Muscle layer of duodenum (tissue), 2 donors: Measurements from ENCODE around the gene KBTBD6.

Experiments used
- H3K27ac ChIP-seq: one replicate; pipeline ENCODE4 v1.7.0; 2013; ENCODE audit warnings: mild to moderate bottlenecking, low read length
- H3K27me3 ChIP-seq: one replicate; pipeline ENCODE4 v1.7.0; 2013; ENCODE audit warnings: low read depth, mild to moderate bottlenecking, control low read depth, low read length
- H3K36me3 ChIP-seq, 2 donors: one replicate each; pipeline ENCODE4 v1.7.0; 2013; ENCODE audit warnings: low read length in 2 of 2, control low read depth in 1 of 2, mild to moderate bottlenecking in 1 of 2; ENCODE audit not compliant: insufficient read depth in 2 of 2, control insufficient read depth in 1 of 2
- H3K4me1 ChIP-seq, 2 donors: one replicate each; pipeline ENCODE4 v1.7.0; 2013; ENCODE audit warnings: low read length in 2 of 2, mild to moderate bottlenecking in 2 of 2, control low read depth in 1 of 2, moderate library complexity in 1 of 2; ENCODE audit not compliant: insufficient read depth in 2 of 2, control insufficient read depth in 1 of 2
- H3K4me3 ChIP-seq, 2 donors: one replicate each; pipeline ENCODE4 v1.7.0; 2013; ENCODE audit warnings: low read length in 2 of 2, low read depth in 1 of 2, mild to moderate bottlenecking in 1 of 2
- H3K9me3 ChIP-seq, 2 donors: one replicate each; pipeline ENCODE4 v1.7.0; 2013; ENCODE audit warnings: low read length in 2 of 2, control low read depth in 1 of 2, mild to moderate bottlenecking in 1 of 2; ENCODE audit not compliant: control insufficient read depth in 1 of 2
- donor health status: healthy.

Gene KBTBD6

DNA sequence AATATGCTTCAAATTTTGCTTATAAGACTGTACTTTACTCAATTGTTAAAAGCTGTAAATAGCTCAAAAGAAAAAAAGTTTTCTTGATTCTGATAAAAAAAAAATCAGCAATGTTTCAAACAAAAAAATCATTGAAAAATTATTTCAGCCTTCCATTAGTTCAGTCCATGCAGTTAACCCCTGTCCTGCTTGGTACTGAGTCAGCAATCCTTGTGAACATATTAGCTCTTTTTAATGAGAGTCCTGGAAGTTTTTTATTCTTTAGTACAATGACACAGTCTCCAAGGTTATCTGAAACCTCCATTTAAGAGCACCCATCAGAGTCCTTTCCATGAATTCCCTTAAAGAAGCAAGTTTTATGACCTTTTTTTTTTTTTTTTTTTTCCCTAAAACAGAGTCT lies 21.4 kb upstream of the KBTBD6 start:
- Histone ChIP-seq H3K27ac (no peak overlapping the region), H3K9me3 (peaks cover 17 to 28% of the 10 kb centered on the region in 2 donors), H3K4me1 (no peaks in the 10 kb centered on the region), H3K36me3 (peaks cover 0 to 12% of the 10 kb centered on the region in 2 donors), H3K4me3 (no peak overlapping the region), H3K27me3 (no peaks in the 10 kb centered on the region)

DNA sequence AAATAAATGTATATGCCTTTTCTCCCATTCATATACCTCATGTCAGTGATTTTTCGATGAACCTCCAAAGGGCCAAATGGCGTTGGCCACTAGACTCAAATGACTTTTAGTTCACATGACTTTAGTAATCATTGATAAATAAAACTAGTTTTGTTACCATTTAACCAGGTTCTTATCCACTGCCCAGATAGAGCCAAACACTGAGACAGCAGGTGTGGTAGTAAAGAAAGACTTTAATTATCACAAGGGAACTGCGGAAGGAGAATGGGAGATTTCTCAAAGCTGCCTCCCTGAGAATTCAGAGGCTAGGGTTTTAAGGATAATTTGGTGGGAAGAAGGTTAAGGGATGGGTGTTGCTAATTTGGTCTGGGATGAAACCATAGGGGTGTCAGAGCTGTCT lies 19.4 kb upstream of the KBTBD6 start:
- no peaks in the 10 kb centered on the region for H3K27me3 ChIP-seq
- peaks cover 27 to 38% of the 10 kb centered on the region in 2 donors for H3K9me3 ChIP-seq
- peaks cover 0 to 19% of the 10 kb centered on the region in 2 donors for H3K36me3 ChIP-seq
- no peaks in the 10 kb centered on the region for H3K4me1 ChIP-seq
- H3K4me3 ChIP-seq: peak overlapping the region in 1 of 2 donors; percentile 8
- H3K27ac ChIP-seq: no peak overlapping the region

DNA sequence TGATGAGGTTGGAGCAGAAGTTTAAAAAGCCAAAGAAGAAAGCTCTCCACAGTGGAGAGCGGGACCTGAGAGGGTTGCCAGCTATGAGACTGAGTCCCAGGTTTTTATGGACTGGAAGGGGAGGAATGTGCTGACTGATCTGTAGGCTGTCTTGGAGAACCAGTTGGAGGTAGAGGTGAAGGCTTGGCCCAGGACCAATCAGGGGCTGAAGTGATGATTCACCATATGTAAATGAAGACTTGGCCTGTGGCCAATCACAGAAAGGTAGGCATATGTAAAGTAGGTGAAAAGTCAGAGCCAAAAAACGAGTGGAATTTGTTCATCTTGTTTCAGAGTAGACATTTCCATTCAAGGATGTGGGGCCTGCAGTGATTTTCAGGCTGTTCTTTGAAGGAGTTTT lies 17.5 kb upstream of the KBTBD6 start:
- Histone ChIP-seq H3K36me3 (peaks cover 0 to 19% of the 10 kb centered on the region in 2 donors), H3K9me3 (peaks cover 27 to 38% of the 10 kb centered on the region in 2 donors), H3K4me1 (no peaks in the 10 kb centered on the region), H3K4me3 (no peak overlapping the region), H3K27me3 (no peaks in the 10 kb centered on the region), H3K27ac (no peak overlapping the region)

DNA sequence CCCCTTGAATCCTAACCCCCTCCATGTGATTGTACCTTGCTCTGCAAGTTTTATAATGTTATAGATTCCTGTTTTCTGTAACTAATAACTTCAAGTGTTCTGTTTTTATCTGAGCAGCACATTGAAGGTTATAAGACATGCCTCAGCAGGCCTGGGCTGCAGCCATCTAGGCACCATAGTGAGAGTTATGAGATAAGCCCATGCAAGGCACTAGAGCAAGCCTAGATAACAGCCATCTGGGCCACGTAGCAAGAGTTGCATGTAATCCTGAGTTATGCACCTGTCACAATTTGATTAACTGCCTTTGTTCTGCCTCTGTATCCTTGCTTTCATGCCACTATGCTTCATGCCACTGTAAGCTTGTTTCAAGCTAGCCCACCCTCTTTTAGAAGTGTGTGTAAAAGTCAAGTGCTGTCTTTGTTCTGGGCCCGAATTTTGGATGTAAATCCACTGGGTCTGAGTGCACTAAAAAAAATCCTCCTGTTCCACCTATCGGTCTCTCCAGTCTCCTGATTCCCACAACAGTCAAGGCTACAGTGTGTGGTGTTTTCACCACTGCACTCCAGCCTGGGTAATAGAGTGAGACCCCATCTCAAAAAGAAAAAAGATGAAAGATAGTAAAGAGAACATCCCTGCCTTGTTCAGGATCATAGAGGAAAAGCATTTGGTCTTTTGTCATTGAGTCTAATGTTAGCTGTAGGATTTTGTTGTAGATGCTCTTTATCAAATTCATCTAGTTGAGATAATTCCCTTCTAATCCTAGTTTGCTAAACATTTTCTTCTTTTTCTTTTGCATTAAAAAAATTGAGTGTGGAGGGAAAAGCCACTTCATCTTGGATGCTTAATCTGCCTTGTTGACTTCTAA lies 16.0 kb upstream of the KBTBD6 start:
- H3K36me3 ChIP-seq: peaks cover 0 to 19% of the 10 kb centered on the region in 2 donors
- H3K27me3 ChIP-seq: no peaks in the 10 kb centered on the region
- H3K9me3 ChIP-seq: peaks cover 27 to 38% of the 10 kb centered on the region in 2 donors
- peak overlapping the region in 1 of 2 donors; percentile 22 for H3K4me3 ChIP-seq
- no peaks in the 10 kb centered on the region for H3K4me1 ChIP-seq
- H3K27ac ChIP-seq: no peak overlapping the region

DNA sequence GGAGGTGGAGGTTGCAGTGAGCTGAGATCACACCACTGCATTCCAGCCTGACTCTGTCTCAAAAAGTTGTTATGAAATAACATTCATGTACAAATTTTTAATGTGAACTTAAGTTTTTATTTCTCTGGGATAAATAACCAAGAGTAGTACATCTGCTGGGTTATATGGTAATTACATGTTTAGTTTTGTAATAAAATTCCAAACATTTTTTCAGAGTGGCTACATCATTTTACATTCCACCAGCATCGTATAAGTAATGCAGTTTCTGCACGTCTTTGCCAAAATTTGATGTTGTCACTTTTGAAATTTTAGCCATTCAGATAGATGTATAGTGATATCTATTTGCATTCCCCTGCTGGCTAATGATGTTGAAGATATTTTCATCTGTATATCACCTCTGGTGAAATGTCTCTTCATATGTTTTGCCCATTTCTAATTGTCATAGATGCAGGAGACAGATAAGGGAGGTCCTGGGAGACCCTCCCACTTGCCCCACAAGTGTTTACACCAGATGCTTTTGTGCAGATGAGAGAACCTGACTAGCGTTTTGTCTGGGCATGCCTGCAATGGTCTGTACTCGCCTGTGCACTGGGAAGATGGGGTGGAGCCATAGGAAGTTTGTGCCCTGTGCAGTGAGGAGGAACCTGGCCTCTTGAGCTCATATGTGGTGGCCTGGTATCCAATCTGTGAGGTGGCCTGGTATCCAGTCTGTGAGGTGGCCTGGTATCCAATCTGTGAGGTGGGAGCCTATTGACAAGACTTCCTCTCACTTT lies 12.7 kb upstream of the KBTBD6 start:
- H3K36me3 ChIP-seq: peaks cover 0 to 15% of the 10 kb centered on the region in 2 donors
- no peak overlapping the region for H3K27ac ChIP-seq
- peaks cover 16 to 21% of the 10 kb centered on the region in 2 donors for H3K9me3 ChIP-seq
- H3K4me3 ChIP-seq: no peak overlapping the region
- H3K4me1 ChIP-seq: no peaks in the 10 kb centered on the region
- no peaks in the 10 kb centered on the region for H3K27me3 ChIP-seq

DNA sequence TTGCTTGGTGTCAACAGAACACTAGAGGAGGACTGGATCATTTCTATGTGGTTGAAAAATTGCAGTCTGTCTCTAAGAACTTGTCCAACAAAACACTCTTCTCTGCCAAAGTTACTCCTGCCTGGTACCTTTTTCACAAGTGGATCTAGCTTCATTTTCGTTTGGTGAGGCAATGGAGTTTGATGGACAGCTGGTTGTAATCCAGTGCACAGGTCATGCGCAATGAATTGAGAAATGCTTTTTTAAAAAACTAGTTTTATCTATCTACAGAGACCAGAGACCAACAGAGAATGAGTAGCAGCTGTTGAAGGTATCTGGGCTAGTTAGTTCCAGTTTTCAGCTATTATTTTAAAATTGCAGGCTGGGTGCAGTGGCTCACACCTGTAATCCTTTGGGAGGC lies 12.0 kb upstream of the KBTBD6 start:
- no peak overlapping the region for H3K27ac ChIP-seq
- no peaks in the 10 kb centered on the region for H3K4me1 ChIP-seq
- peaks cover 0 to 9% of the 10 kb centered on the region in 2 donors for H3K36me3 ChIP-seq
- H3K9me3 ChIP-seq: peaks cover 15% of the 10 kb centered on the region in 2 donors
- H3K4me3 ChIP-seq: no peak overlapping the region
- no peaks in the 10 kb centered on the region for H3K27me3 ChIP-seq

DNA sequence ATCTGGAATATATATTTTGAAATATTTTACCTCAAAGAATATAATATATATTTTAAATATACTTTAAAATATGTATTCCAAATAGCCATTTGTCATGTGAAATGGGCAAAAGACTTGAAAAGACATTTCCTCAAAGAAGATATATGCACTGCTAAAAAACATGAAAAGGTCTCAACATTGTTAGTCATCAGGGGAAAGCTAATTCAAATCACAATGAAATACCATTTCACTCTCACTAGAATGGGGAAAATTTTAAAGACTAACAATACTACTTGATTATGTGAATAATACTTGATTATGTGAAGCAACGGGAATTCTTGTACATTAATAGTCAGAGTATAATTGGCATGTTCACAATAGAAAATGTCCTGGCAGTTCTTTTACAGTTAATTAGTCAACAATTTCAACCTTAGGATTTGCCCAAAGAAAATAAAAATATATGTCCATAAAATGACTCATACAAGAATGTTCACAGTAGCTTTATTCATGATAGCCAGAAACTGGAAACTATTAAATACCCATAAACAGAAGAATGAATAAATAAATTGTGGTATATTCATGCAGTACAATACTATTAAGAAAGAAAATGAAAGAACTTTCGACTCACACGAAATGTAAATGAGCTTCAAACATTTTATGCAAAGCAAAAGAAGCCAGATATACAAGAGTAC lies 6.8 kb upstream of the KBTBD6 start:
- H3K27ac ChIP-seq: no peak overlapping the region
- H3K4me1 ChIP-seq: no peaks in the 10 kb centered on the region
- no peak overlapping the region for H3K4me3 ChIP-seq
- H3K9me3 ChIP-seq: no peaks in the 10 kb centered on the region
- H3K36me3 ChIP-seq: no peaks in the 10 kb centered on the region
- H3K27me3 ChIP-seq: no peaks in the 10 kb centered on the region

DNA sequence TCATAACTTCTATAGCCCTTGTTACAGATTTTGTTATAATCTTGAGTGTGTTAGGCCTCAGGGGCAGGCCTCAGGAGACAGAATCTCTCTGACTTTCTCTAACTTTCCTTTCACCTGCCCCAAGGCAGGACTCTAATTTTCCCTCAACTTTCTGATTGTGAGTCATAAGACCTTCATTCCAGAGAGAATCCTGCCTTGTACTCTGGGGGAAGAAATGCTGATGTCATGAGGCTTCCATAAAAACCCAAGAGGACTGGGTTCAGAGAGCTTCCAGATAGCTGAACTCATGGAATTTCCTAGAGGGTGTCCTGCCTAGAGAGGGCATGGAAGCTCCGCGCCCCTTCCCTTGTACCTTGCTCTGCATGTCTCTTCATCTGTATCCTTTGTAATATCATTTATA lies 5.3 kb upstream of the KBTBD6 start:
- no peaks in the 10 kb centered on the region for H3K27me3 ChIP-seq
- no peaks in the 10 kb centered on the region for H3K36me3 ChIP-seq

DNA sequence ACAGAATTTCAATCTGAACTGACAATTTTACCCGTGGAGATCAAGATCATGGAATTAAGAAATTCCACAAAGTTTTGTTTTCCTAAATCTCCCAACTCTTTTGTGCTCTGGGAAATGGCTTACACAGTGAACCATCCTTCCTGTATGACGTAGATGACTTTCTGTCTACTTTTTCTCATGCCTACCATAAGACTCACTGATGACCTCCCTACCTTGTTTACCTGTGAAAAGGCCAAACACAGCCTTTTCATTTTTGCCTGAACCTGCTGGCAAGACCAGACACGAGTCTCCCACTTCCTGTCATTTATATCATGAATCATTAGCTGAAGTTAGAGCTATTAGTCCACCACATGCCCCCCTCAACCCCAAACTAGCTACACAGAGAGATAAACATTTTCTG lies 4.6 kb upstream of the KBTBD6 start:
- Histone ChIP-seq H3K27ac (no peak overlapping the region), H3K36me3 (no peaks in the 10 kb centered on the region), H3K4me3 (no peak overlapping the region), H3K9me3 (no peaks in the 10 kb centered on the region), H3K27me3 (no peaks in the 10 kb centered on the region), H3K4me1 (peaks cover 0 to 10% of the 10 kb centered on the region in 2 donors)

More for the DNA sequence above, 5.3 kb upstream of the KBTBD6 start:
- H3K27ac ChIP-seq: no peak overlapping the region
- H3K4me1 ChIP-seq: peaks cover 0 to 10% of the 10 kb centered on the region in 2 donors
- H3K9me3 ChIP-seq: no peaks in the 10 kb centered on the region
- H3K4me3 ChIP-seq: no peak overlapping the region

DNA sequence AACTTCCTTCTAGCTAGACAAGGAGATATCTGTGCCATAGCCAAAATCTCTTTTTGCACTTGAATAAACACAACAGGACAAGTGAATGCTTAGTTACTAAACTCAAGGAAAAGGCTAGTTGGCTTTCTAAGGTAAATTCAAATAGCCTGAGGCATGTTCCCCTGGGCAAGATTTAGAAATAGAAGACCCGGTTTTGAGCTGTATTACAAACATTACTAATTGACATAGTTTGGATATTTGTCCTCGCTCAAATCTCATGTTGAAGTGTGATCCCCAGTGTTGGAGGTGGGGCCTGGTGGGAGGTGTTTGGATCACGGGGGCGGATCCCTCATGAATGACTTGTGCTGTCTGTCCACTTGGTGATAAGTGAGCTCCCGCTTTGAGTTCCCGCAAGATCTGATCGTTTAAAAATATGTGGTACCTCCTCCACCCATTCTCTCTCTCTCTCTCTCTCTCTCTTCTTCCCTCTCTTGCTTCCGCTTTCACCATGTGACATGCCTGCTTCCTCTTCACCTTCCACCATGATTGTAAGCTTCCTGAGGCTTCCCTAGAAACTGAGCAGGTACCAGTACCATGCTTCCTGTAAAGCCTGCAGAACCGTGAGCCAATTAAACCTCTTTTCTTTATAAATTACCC lies 3.9 kb upstream of the KBTBD6 start:
- H3K27ac ChIP-seq: no peak overlapping the region
- H3K4me3 ChIP-seq: no peak overlapping the region
- H3K4me1 ChIP-seq: peaks cover 0 to 14% of the 10 kb centered on the region in 2 donors
- no peaks in the 10 kb centered on the region for H3K36me3 ChIP-seq
- no peaks in the 10 kb centered on the region for H3K27me3 ChIP-seq
- H3K9me3 ChIP-seq: no peaks in the 10 kb centered on the region

DNA sequence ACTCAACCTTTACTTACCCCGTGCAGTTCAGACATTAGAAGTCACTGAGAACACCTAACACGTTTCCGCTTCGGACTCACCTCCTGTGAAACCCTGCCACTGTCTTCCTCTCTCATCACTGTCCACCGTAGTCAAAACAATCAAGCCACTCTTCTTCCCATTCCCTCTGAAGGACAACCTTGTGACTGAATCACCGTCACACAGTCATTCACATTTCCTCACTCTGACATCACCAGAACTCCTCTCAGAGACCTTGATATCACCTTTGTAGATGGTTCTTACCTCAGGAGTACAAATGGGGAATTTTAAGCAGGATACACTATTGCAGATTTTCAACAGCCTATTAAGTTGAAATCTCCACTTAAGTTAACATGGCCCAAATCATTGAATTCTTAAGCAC lies 1.3 kb upstream of the KBTBD6 start:
- Histone ChIP-seq H3K4me3 (peak overlapping the region in 1 of 2 donors; percentile 80), H3K27ac (no peak overlapping the region)

More for the DNA sequence above, 1.3 kb upstream of the KBTBD6 start:
- no peaks in the 10 kb centered on the region for H3K9me3 ChIP-seq
- H3K27me3 ChIP-seq: no peaks in the 10 kb centered on the region
- no peaks in the 10 kb centered on the region for H3K36me3 ChIP-seq
- peaks cover 10 to 35% of the 10 kb centered on the region in 2 donors for H3K4me1 ChIP-seq
